H9 (cell line): ENCODE data around the gene FDX1. TPM values are rescaled to one million over a fixed set of nuclear protein-coding genes. Genes with fewer than 3 reads are reported as not detected.
A peak's percentile ranks its signal among the peaks of the same experiment; 100 is the strongest.

Experiments used
- DNase-seq: peaks from one replicate; pipeline ENCODE4 v3.0.0-alpha.2; 2017
- H2AFZ ChIP-seq: one replicate; pipeline ENCODE4 v1.6.1; 2013; ENCODE audit warnings: mild to moderate bottlenecking, low read length, control low read depth, moderate library complexity
- H2AK5ac ChIP-seq: 2 replicates; pipeline ENCODE4 v1.6.1; 2013; ENCODE audit warnings: low read length, control low read depth, mixed read lengths; ENCODE audit not compliant: insufficient read length
- H2BK120ac ChIP-seq: one replicate; pipeline ENCODE4 v1.6.1; 2013; ENCODE audit warnings: low read depth, mild to moderate bottlenecking, low read length, control low read depth, inconsistent platforms; ENCODE audit not compliant: poor library complexity, severe bottlenecking
- H2BK12ac ChIP-seq: 2 replicates; pipeline ENCODE4 v1.6.1; 2013; ENCODE audit warnings: low read length, control low read depth, mixed read lengths, low read depth; ENCODE audit not compliant: insufficient read length
- H2BK15ac ChIP-seq: 2 replicates; pipeline ENCODE4 v1.6.1; 2013; ENCODE audit warnings: low read depth, low read length, control low read depth
- H2BK20ac ChIP-seq: one replicate; pipeline ENCODE4 v1.6.1; 2013; ENCODE audit warnings: low read depth, mild to moderate bottlenecking, low read length, control low read depth, inconsistent platforms; ENCODE audit not compliant: poor library complexity, severe bottlenecking
- H2BK5ac ChIP-seq: 2 replicates; pipeline ENCODE4 v1.6.1; 2013; ENCODE audit warnings: low read length, control low read depth, mixed read lengths; ENCODE audit not compliant: insufficient read length
- H3K14ac ChIP-seq: 2 replicates; pipeline ENCODE4 v1.6.1; 2013; ENCODE audit warnings: low read length, control low read depth; ENCODE audit not compliant: insufficient read depth
- H3K18ac ChIP-seq: 2 replicates; pipeline ENCODE4 v1.6.1; 2013; ENCODE audit warnings: low read depth, mild to moderate bottlenecking, mixed read lengths, low read length, control low read depth; ENCODE audit not compliant: insufficient read length
- H3K23ac ChIP-seq: 2 replicates; pipeline ENCODE4 v1.6.1; 2013; ENCODE audit warnings: low read length, control low read depth, mixed read lengths, low read depth; ENCODE audit not compliant: insufficient read length
- H3K23me2 ChIP-seq: 2 replicates; pipeline ENCODE4 v1.6.1; 2013; ENCODE audit warnings: low read depth, mild to moderate bottlenecking, mixed read lengths, low read length, control low read depth; ENCODE audit not compliant: insufficient read length, poor library complexity, severe bottlenecking
- H3K27ac ChIP-seq: 2 replicates; pipeline ENCODE4 v1.5.1; 2013; ENCODE audit warnings: low read length, control low read depth, mixed read lengths, low read depth; ENCODE audit not compliant: insufficient read length
- H3K27me3 ChIP-seq: 2 replicates; pipeline ENCODE4 v1.6.1; 2013; ENCODE audit warnings: low read length, control low read depth, inconsistent platforms; ENCODE audit not compliant: insufficient read depth
- H3K4ac ChIP-seq: 2 replicates; pipeline ENCODE4 v1.6.1; 2013; ENCODE audit warnings: low read depth, mild to moderate bottlenecking, control low read depth, inconsistent platforms, low read length, moderate library complexity
- H3K4me1 ChIP-seq: 2 replicates; pipeline ENCODE4 v1.6.1; 2013; ENCODE audit warnings: low read length, control low read depth, inconsistent platforms; ENCODE audit not compliant: insufficient read depth
- H3K4me2 ChIP-seq: 2 replicates; pipeline ENCODE4 v1.6.1; 2013; ENCODE audit warnings: low read length, control low read depth, mixed read lengths; ENCODE audit not compliant: insufficient read length, insufficient read depth
- H3K56ac ChIP-seq: 2 replicates; pipeline ENCODE4 v1.6.1; 2013; ENCODE audit warnings: low read depth, mild to moderate bottlenecking, mixed read lengths, low read length, control low read depth; ENCODE audit not compliant: insufficient read length
- H3K79me1 ChIP-seq: 2 replicates; pipeline ENCODE4 v1.6.1; 2013; ENCODE audit warnings: low read depth, mild to moderate bottlenecking, moderate library complexity, low read length, control low read depth, inconsistent platforms; ENCODE audit not compliant: insufficient read depth, poor library complexity, severe bottlenecking
- H3K79me2 ChIP-seq: 2 replicates; pipeline ENCODE4 v1.6.1; 2013; ENCODE audit warnings: low read length, control low read depth, inconsistent platforms; ENCODE audit not compliant: insufficient read depth
- H3K9ac ChIP-seq: 2 replicates; pipeline ENCODE4 v1.6.1; 2013; ENCODE audit warnings: low read length, control low read depth, mixed read lengths; ENCODE audit not compliant: insufficient read length; ENCODE audit errors: extremely low read depth
- H3K9me3 ChIP-seq: one replicate; pipeline ENCODE4 v1.6.1; 2013; ENCODE audit warnings: low read depth, low read length, inconsistent platforms; ENCODE audit not compliant: control insufficient read depth
- H3T11ph ChIP-seq: one replicate; pipeline ENCODE4 v1.6.1; 2013; ENCODE audit warnings: mild to moderate bottlenecking, low read length, control low read depth, inconsistent platforms
- H4K20me1 ChIP-seq: one replicate; pipeline ENCODE4 v1.6.1; 2013; ENCODE audit not compliant: control insufficient read depth, insufficient read length, insufficient read depth
- H4K5ac ChIP-seq: 2 replicates; pipeline ENCODE4 v1.6.1; 2013; ENCODE audit warnings: low read depth, mild to moderate bottlenecking, mixed read lengths, low read length, control low read depth; ENCODE audit not compliant: insufficient read length
- H4K8ac ChIP-seq: replicated peaks from 2 replicates; pipeline ENCODE4 v1.6.1; 2013; ENCODE audit warnings: low read length, control low read depth, mixed read lengths, low read depth; ENCODE audit not compliant: insufficient read length
- H4K91ac ChIP-seq: 2 replicates; pipeline ENCODE4 v1.6.1; 2013; ENCODE audit warnings: low read depth, mild to moderate bottlenecking, moderate library complexity, mixed read lengths, low read length, control low read depth; ENCODE audit not compliant: insufficient read length
- H3K27ac Mint-ChIP-seq, 3 experiments: 2 replicates in 2 of 3; 3 replicates in 1 of 3; pipeline ENCODE4 v1.8.0; 2020 to 2021; ENCODE audit warnings: mixed read lengths in 3 of 3, mild to moderate bottlenecking in 1 of 3, moderate library complexity in 1 of 3
- H3K27me3 Mint-ChIP-seq: 2 replicates; pipeline ENCODE4 v1.8.0; 2021; ENCODE audit warnings: low read depth, mild to moderate bottlenecking, moderate library complexity, mixed read lengths
- H3K36me3 Mint-ChIP-seq, 3 experiments: 2 replicates in 2 of 3; 3 replicates in 1 of 3; pipeline ENCODE4 v1.8.0; 2020 to 2021; ENCODE audit warnings: low read depth in 3 of 3, mixed read lengths in 3 of 3; ENCODE audit not compliant: insufficient read depth in 1 of 3
- H3K4me1 Mint-ChIP-seq, 2 experiments: 2 replicates each; pipeline ENCODE4 v1.8.0; 2020; ENCODE audit warnings: mixed read lengths in 2 of 2
- H3K4me3 Mint-ChIP-seq, 2 experiments: 2 replicates in 1 of 2; 3 replicates in 1 of 2; pipeline ENCODE4 v1.8.0; 2020 to 2021; ENCODE audit warnings: mild to moderate bottlenecking in 2 of 2, mixed read lengths in 2 of 2, moderate library complexity in 1 of 2
- H3K9me3 Mint-ChIP-seq, 2 experiments: 2 replicates in 1 of 2; 3 replicates in 1 of 2; pipeline ENCODE4 v1.8.0; 2020; ENCODE audit warnings: mild to moderate bottlenecking in 2 of 2, mixed read lengths in 2 of 2, moderate library complexity in 1 of 2
- WGBS: extraction: QIAGEN DNeasy Blood & Tissue Kit; methylation state at CpG from one replicate; pipeline ENCODE4 v1.1.7; 2013; ENCODE audit warnings: missing lambda C conversion rate, low lambda C conversion rate, mixed read lengths; ENCODE audit not compliant: insufficient read length; ENCODE audit errors: extremely low coverage; 5-methylcytosine and 5-hydroxymethylcytosine counted together
- total RNA-seq: library from RNA; stranded (reverse); gene quantifications from 2 replicates; pipeline ENCODE4 v1.2.1, GENCODE V29; 2021
- TF ChIP-seq, protein P1 (sequence below): fragments of 200-600 bp; sonication (generic); conservative IDR thresholded peaks from 3 replicates; pipeline ENCODE4 v1.8.0; 2021; ENCODE audit warnings: antibody characterized with exemption, mild to moderate bottlenecking

FDX1 gene
- total RNA-seq, 1 experiment from 2014 or later = 10.1 TPM

- H3K4ac ChIP-seq = no peak overlapping the region
- no peak overlapping the region for H4K5ac ChIP-seq
- WGBS = no CpG with 5 or more reads among the region's 8 CpGs
- H3K4me3 Mint-ChIP-seq = no peak overlapping the region
- no peak for DNase-seq
- TF ChIP-seq, protein P1, sequence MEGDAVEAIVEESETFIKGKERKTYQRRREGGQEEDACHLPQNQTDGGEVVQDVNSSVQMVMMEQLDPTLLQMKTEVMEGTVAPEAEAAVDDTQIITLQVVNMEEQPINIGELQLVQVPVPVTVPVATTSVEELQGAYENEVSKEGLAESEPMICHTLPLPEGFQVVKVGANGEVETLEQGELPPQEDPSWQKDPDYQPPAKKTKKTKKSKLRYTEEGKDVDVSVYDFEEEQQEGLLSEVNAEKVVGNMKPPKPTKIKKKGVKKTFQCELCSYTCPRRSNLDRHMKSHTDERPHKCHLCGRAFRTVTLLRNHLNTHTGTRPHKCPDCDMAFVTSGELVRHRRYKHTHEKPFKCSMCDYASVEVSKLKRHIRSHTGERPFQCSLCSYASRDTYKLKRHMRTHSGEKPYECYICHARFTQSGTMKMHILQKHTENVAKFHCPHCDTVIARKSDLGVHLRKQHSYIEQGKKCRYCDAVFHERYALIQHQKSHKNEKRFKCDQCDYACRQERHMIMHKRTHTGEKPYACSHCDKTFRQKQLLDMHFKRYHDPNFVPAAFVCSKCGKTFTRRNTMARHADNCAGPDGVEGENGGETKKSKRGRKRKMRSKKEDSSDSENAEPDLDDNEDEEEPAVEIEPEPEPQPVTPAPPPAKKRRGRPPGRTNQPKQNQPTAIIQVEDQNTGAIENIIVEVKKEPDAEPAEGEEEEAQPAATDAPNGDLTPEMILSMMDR = peak; percentile 64
- H3K18ac ChIP-seq = no peak overlapping the region
- peaks cover 22 to 35% (median 28%) of the 10 kb centered on the region in 3 experiments for H3K36me3 Mint-ChIP-seq
- peaks cover 5% of the 10 kb centered on the region for H3K79me1 ChIP-seq
- H4K91ac ChIP-seq = no peak overlapping the region
- H3K9ac ChIP-seq = no peak overlapping the region
- no peak overlapping the region for H2BK20ac ChIP-seq
- H3K56ac ChIP-seq = no peak overlapping the region
- H2BK120ac ChIP-seq = no peak overlapping the region
- H4K20me1 ChIP-seq = no peaks in the 10 kb centered on the region
- H3K4me1 ChIP-seq = peaks cover 2% of the 10 kb centered on the region; the same call in 1 of the 2 replicates
- peaks cover 6% of the 10 kb centered on the region for H3K23me2 ChIP-seq
- no peaks in the 10 kb centered on the region for H3K9me3 ChIP-seq
- H2BK5ac ChIP-seq = no peak overlapping the region
- H3K14ac ChIP-seq = no peak overlapping the region
- H3K23ac ChIP-seq = no peak overlapping the region
- no peaks in the 10 kb centered on the region; the same call in 1 of the 2 replicates for H3K79me2 ChIP-seq
- no peak overlapping the region for H2AK5ac ChIP-seq
- H3K9me3 Mint-ChIP-seq = peaks cover 8 to 12% of the 10 kb centered on the region in 2 experiments
- no peak overlapping the region for H3K4me2 ChIP-seq
- H3K4me1 Mint-ChIP-seq = peaks cover 31 to 33% of the 10 kb centered on the region in 2 experiments
- no peak overlapping the region for H2BK12ac ChIP-seq
- H3K27ac ChIP-seq = no peak overlapping the region
- H2AFZ ChIP-seq = no peak overlapping the region
- no peak overlapping the region for H4K8ac ChIP-seq
- H3K27me3 Mint-ChIP-seq = peaks cover 4% of the 10 kb centered on the region
- no peak overlapping the region for H3K27ac Mint-ChIP-seq
- H3K27me3 ChIP-seq = no peaks in the 10 kb centered on the region
- H2BK15ac ChIP-seq = no peak overlapping the region
- no peak overlapping the region for H3T11ph ChIP-seq
These were observed 5.4 kb downstream of the FDX1 start for GRCh38 chr11:110434952-110435779.
